Fibroblast of skin of left quadriceps (primary cell): ENCODE measurements around the gene TFEC.
"Not testable (repeated sequence)": the region's sequence is repeated elsewhere in the genome, so short reads cannot be mapped to it uniquely, and the experiment has no call there.

Experiments
- DNase-seq, 2 experiments: peaks; one replicate each; pipeline ENCODE4 v3.0.0-alpha.2; 2013; ENCODE audit warnings: low read depth in 2 of 2

TFEC gene

DNA sequence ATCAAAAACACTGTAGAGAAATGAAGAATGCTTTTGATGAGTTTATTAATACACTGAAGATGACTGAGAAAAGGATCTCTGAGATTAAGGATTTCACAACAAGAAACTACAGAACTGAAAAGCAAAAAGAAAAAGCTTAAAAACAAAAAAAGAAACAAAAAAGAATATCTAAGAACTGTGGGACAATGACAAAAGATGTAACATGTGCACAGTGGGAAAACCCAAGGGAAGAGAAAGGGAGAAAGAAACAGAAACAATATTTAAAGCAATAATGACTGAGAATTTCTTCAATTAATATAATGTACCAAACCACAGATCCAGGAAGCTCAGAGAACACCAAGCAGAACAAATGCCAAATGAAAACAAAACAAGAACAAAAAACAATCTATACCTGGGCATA lies 42.2 kb downstream of the TFEC start:
- DNase-seq = no peak

- no peak for DNase-seq
Observed at GRCh38 chr7:115987486-115987885, 43.1 kb downstream of the TFEC start.

- no peak for DNase-seq
Observed at GRCh38 chr7:115984105-115984504, 46.5 kb downstream of the TFEC start.

DNA sequence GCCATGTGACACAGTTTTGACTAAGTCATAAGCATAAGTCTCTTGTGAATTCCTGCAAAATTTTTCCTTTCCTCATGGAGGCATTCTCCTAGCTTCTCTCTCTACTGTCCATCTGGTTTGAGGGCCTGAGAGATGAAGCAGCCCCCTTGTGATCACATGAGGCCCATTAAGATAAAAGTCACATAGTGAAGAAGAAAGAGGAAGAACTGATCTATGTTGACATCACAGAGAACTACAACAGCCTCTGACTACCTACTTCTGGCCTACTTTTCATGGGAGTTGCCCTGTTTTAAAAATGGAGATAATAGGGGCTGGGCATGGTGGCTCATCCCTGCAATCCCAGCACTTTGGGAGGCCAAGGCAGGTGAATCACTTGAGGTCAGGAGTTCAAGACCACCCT lies 50.4 kb downstream of the TFEC start:
- DNase-seq = no peak

- DNase-seq = peak in 1 of 2 experiments; percentile 3
Observed at GRCh38 chr7:115976651-115977050, 53.9 kb downstream of the TFEC start.

DNA sequence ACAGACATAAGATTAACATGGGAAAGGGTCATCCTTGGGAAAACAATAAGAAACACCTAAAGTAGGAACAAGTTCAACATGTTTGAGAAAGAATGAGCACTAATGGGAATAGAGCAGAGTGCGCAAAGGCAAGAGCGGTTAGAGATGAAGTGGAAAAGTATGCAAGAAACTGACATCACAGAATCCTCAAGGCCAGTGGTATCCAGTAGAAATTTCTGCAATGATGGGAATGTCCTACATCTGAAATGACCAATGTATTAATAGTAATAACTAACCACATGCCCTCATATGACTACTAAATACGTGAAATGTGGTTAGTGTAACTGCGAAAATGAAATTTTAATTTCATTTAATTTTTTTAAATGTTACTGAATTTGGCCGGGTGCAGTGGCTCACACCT lies 54.8 kb downstream of the TFEC start:
- DNase-seq = no peak

GRCh38 chr7:115973406-115973805 lies 57.2 kb downstream of the TFEC start:
- DNase-seq = no peak

GRCh38 chr7:115971506-115971905 lies 59.1 kb downstream of the TFEC start:
- no peak for DNase-seq

DNA sequence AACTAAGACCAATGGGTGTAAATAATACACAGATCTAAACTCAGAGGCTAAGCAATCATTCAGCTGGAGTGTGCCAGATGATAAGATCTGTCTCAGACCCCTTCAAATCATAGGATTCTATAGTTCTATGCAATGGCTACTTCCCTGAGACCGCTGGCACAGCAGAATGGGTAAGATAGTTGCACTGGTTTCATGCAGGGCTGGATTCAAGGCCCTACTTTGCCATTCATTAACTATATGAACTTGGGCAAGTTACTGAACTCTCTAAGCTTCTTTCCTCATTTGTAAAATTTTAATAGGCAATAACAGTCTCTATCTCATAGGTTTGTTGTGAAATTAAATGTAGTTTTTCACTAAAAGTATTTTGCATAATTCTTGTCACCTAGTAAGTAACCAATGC lies 62.0 kb downstream of the TFEC start:
- no peak for DNase-seq

DNA sequence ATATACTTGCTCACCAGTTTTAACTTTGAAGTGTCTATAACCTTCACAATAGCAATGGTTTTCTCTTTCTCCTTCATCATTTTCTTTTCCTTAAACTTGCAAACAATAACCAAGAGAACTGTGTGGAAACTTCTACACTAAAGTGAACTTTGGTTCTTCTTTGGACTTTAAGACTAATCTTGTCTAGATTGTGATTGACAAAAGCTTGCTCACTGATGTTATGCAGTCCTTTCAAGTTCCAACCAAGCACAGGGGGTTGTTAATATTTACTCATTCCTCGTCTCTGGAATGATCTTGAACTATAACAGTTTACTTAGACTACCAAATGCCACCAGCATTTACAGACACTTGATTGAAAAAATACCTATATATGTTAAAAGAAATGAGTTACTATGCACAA lies 62.4 kb downstream of the TFEC start:
- DNase-seq = no peak

DNA sequence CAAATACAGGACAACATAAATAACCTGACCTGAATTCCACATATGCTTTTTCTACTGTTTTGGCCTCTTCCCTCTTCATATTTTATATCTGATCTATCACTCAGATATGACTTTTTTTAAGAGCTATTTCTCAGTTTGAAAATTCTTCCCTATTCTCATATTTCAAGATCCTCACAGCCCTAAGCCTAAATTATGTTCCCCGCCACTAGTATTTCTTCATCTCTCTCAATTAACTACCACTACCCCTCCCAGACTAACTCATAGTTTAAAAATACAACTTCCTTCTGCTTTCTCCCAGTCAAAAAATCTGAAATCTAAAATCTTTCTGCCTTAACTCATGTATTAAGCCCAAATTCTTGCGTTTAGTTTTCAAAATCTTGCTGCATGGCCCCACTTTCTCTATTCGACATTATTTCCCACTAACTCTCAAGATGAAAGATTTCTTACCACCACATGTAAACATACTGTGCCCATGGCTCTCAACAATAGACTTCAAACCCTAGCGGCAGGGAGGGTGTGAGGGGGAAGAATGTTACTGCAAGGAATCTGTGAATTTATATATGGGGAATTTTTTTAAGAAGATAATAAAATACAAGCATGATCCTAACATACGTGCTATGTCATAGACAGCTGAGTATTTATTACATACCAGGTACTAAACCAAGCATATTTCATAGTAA lies 64.6 kb downstream of the TFEC start:
- DNase-seq = no peak

- DNase-seq = no peak
Observed at GRCh38 chr7:115965236-115965635, 65.3 kb downstream of the TFEC start.

GRCh38 chr7:115964799-115965198 lies 65.8 kb downstream of the TFEC start:
- no peak for DNase-seq

DNA sequence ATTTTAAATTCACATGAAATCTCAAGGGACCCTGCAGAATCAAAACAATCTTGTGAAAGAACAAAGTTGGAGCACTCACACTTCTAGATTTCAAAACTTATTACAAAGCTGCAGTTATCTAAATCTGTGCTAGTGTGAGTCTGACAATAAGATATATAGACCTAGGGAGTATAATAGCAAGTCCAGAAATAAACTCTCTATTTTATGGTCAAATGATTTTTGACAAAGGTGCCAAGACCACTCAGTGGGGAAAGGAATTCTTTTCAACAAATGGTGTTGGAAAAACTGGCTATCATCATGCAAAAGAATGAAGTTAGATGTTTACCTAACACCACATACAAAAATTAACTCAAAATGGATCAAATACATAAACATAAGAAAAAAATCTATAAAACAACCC lies 68.2 kb downstream of the TFEC start:
- DNase-seq = no peak

GRCh38 chr7:115953592-115954255 lies 76.8 kb downstream of the TFEC start:
- no peak for DNase-seq

DNA sequence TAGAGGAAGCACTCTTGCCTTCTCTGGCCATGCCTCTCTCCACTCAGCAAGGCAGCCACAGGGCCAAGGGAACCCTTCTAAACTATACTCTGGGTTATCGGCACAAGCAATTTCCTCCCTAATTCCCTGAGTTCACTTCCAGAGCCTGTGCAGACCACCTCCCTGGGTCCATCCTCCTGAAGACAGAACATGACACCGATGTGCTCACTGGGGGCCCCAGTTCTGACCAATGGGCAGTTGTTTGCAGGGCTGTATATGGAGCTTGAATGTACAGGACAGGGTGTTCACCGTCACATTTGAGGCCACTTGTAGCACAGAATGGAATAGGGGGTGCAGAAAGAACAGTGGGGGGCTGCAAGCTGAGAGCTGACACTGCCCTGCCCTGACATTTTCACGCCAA lies 77.7 kb downstream of the TFEC start:
- DNase-seq = no peak

- DNase-seq = no peak
Observed at GRCh38 chr7:115951547-115951946, 79.0 kb downstream of the TFEC start.

- peak; percentile 10 to 11 for DNase-seq
Observed at GRCh38 chr7:115941703-115942268, 88.8 kb downstream of the TFEC start.

GRCh38 chr7:115940460-115941060 lies 90.0 kb downstream of the TFEC start:
- no peak for DNase-seq

- no peak for DNase-seq
Observed at GRCh38 chr7:115937960-115938359, 92.6 kb downstream of the TFEC start.

DNA sequence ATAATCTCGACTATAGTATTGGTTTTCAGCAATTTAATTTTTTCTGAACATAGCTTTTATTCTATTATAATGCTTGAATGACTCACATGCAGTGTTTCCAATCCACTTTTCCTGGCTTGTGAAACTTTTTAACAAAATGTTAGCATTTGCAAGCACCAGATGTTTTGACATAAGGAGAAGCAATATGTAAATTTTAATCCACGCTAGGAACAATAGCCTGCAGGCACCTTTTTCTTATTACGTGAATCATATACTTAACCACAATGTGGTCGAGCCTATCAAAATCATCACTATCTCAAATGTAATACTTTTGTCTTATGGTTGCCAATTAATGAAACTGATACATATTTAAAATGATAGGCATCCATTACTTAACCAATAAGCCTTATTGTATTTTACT lies 97.1 kb downstream of the TFEC start:
- DNase-seq = peak; percentile 40 to 49

DNA sequence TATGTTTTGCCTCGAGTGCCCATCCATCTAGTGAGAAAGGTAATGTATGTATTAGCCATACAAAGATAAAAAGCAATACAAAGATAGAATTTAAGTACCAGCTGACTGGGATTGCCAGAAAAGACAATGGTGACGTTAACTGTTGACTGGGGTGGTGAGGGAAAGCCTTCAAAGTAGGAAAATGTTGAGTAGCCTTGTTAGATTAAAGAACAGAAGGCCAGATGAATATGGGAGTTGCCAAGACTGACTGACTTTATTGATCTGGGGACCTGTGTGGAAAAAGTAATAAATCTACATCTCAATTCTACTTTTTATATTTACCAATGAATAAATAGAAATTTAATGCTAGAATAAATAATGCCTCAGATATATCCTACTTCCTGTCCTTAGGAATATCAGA lies 97.7 kb downstream of the TFEC start:
- no peak for DNase-seq

DNA sequence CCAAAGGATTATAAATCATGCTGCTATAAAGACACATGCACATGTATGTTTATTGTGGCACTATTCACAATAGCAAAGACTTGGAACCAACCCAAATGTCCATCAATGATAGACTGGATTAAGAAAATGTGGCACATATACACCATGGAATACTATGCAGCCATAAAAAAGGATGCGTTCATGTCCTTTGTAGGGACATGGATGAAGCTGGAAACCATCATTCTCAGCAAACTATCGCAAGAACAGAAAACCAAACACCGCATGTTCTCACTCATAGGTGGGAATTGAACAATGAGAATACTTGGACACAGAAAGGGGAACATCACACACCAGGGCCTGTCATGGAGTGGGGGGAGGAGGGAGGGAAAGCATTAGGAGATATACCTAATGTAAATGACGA lies 100.4 kb downstream of the TFEC start:
- not testable (repeated sequence) for DNase-seq
